Measurements from ENCODE around the gene PFN3. TPM values are rescaled to one million over a fixed set of nuclear protein-coding genes. Genes with fewer than 3 reads are reported as not detected.

PFN3 gene
- total RNA-seq, 1 donor from 2014 or later: not detected

GRCh38 chr5:177429248-177430040 is 29.0 kb upstream of the PFN3 start:
- H3K27me3 ChIP-seq: no peaks in the 10 kb centered on the region
- no peak for TF ChIP-seq POLR2AphosphoS5 (IDR thresholded peaks at IDR 0.05; ENCODE audit: insufficient read depth in 1 of 2, low read depth in 1 of 2)
- TF ChIP-seq POLR2A (IDR thresholded peaks at IDR 0.05): no peak
- no peak for TF ChIP-seq CTCF (IDR thresholded peaks at IDR 0.05)
- H3K9me3 ChIP-seq: no peaks in the 10 kb centered on the region
- H3K27ac ChIP-seq: peak overlapping the region; percentile 20
- intact Hi-C loops (cut with DNase I): no loop called here
- H3K4me1 ChIP-seq: peaks cover 55% of the 10 kb centered on the region
- no peak for DNase-seq (ENCODE audit: extremely low spot score in 2 of 2)
- H3K4me3 ChIP-seq: no peak overlapping the region
- H3K36me3 ChIP-seq: peaks cover 0 to 26% of the 10 kb centered on the region in 2 donors

GRCh38 chr5:177428574-177429217 is 28.2 kb upstream of the PFN3 start:
- intact Hi-C loops (cut with DNase I): no loop called here
- TF ChIP-seq CTCF (IDR thresholded peaks at IDR 0.05) (no peak), POLR2AphosphoS5 (IDR thresholded peaks at IDR 0.05; ENCODE audit: insufficient read depth in 1 of 2, low read depth in 1 of 2) (no peak), POLR2A (IDR thresholded peaks at IDR 0.05) (no peak)
- Histone ChIP-seq H3K4me3 (no peak overlapping the region), H3K27ac (peak overlapping the region; percentile 20), H3K9me3 (no peaks in the 10 kb centered on the region), H3K4me1 (peaks cover 55% of the 10 kb centered on the region), H3K27me3 (no peaks in the 10 kb centered on the region), H3K36me3 (peaks cover 0 to 18% of the 10 kb centered on the region in 2 donors)
- DNase-seq (ENCODE audit: extremely low spot score in 2 of 2): no peak

GRCh38 chr5:177427919-177428573 is 27.6 kb upstream of the PFN3 start:
- H3K4me3 ChIP-seq: peak overlapping the region; percentile 7 to 95
- no peaks in the 10 kb centered on the region for H3K27me3 ChIP-seq
- H3K36me3 ChIP-seq: peaks cover 0 to 12% of the 10 kb centered on the region in 2 donors
- no peak for DNase-seq (ENCODE audit: extremely low spot score in 2 of 2)
- intact Hi-C loops (cut with DNase I): no loop called here
- TF ChIP-seq CTCF (IDR thresholded peaks at IDR 0.05): no peak
- no peak for TF ChIP-seq POLR2AphosphoS5 (IDR thresholded peaks at IDR 0.05; ENCODE audit: insufficient read depth in 1 of 2, low read depth in 1 of 2)
- TF ChIP-seq POLR2A (IDR thresholded peaks at IDR 0.05): no peak
- H3K9me3 ChIP-seq: no peaks in the 10 kb centered on the region
- peak overlapping the region; percentile 20 for H3K27ac ChIP-seq
- peaks cover 55% of the 10 kb centered on the region for H3K4me1 ChIP-seq

GRCh38 chr5:177427211-177427822 is 26.9 kb upstream of the PFN3 start:
- Histone ChIP-seq H3K4me3 (peak overlapping the region; percentile 89 to 95), H3K27ac (peak overlapping the region; percentile 88), H3K27me3 (no peaks in the 10 kb centered on the region), H3K9me3 (no peaks in the 10 kb centered on the region), H3K4me1 (peaks cover 55% of the 10 kb centered on the region), H3K36me3 (peaks cover 0 to 6% of the 10 kb centered on the region in 2 donors)
- intact Hi-C loops (cut with DNase I): no loop called here
- TF ChIP-seq CTCF (IDR thresholded peaks at IDR 0.05) (no peak), POLR2A (IDR thresholded peaks at IDR 0.05) (no peak), POLR2AphosphoS5 (IDR thresholded peaks at IDR 0.05; ENCODE audit: insufficient read depth in 1 of 2, low read depth in 1 of 2) (no peak)
- DNase-seq (ENCODE audit: extremely low spot score in 2 of 2): no peak

Measured in vagina (tissue), 2 donors.